Mucosa of descending colon (tissue), 3 donors: ENCODE data around the gene SFMBT1. TPM values are rescaled to one million over a fixed set of nuclear protein-coding genes. Genes with fewer than 3 reads are reported as not detected.

Experiments used
- ATAC-seq: fragments of 200-7000 bp; cut with Tn5 transposase; one replicate; pipeline ENCODE4 v1.9.1; 2020; ENCODE audit warnings: mild to moderate bottlenecking, moderate library complexity
- DNase-seq, 3 donors: peaks; one replicate each; pipeline ENCODE4 v3.0.0-alpha.2; 2020
- H3K36me3 ChIP-seq: fragments of 200-600 bp; one replicate; pipeline ENCODE4 v1.8.0; 2021; ENCODE audit warnings: low read depth, mild to moderate bottlenecking
- H3K4me1 ChIP-seq: fragments of 200-600 bp; one replicate; pipeline ENCODE4 v1.8.0; 2021; ENCODE audit warnings: low read depth, mild to moderate bottlenecking
- H3K4me3 ChIP-seq: fragments of 200-600 bp; one replicate; pipeline ENCODE4 v1.8.0; 2021; ENCODE audit warnings: mild to moderate bottlenecking
- H3K9me3 ChIP-seq: fragments of 200-600 bp; one replicate; pipeline ENCODE4 v1.8.0; 2021; ENCODE audit warnings: mild to moderate bottlenecking
- CTCF ChIP-seq: fragments of 200-600 bp; IDR thresholded peaks from one replicate; pipeline ENCODE4 v1.8.0; 2022; ENCODE audit warnings: antibody characterized with exemption, mild to moderate bottlenecking
- intact Hi-C, 2 donors: fragments of 100-400 bp; cut with DNase I in 1 of 2; cut with micrococcal nuclease in 1 of 2; formaldehyde crosslinking; loops; one replicate each; pipeline versions ENCODE4 v1.11.0 to v1.11.1; 2022; cut with DNase I, micrococcal nuclease
- total RNA-seq, 3 donors: library from RNA; stranded (reverse); fragmentation: NEBNext Ultra II Directional in 2 of 3; extraction: Animal tissue kit (Norgen Biotek cat#: 25700) in 2 of 3; gene quantifications; one replicate each; pipeline versions ENCODE4 v1.2.1 to v1.2.4, GENCODE V29; 2021 to 2023
- donor health status: DM: no; HTN: no; CAD: no; lungs with moderate emphysema.
- donor health status: DM: no; HTN: no; CAD: no.
- donor health status: DM: no; HTN: yes; CAD: no.

Gene SFMBT1
- total RNA-seq, 3 donors from 2014 or later: 19.7 to 22.8 (median 19.8) TPM

DNA sequence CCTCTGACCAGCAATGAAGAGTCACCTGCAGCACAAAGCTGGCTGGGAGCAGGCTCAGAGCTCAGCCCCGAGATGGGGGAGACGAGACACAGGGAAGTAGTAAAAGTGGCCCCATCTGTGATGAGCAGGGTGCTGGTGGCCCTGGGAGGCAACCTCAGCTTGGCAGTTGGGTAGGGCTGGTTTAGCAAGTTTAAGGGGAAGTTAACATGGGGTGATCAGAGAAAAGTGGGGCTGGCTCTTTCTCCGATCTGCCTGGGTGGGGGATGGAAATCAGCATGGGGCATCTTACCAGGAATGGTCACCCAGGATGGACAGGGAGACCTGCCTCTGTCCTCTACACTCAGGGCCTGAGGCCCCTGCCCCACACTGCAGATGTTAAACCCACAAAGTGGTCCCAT lies 29.9 kb upstream of the SFMBT1 start:
- intact Hi-C loops: no loop called here
- TF ChIP-seq CTCF: no peak
- ATAC-seq (no peak), DNase-seq (no peak)
- Histone ChIP-seq H3K9me3 (no peaks in the 10 kb centered on the region), H3K4me1 (peaks cover 13% of the 10 kb centered on the region), H3K36me3 (no peaks in the 10 kb centered on the region), H3K4me3 (no peak overlapping the region)

DNA sequence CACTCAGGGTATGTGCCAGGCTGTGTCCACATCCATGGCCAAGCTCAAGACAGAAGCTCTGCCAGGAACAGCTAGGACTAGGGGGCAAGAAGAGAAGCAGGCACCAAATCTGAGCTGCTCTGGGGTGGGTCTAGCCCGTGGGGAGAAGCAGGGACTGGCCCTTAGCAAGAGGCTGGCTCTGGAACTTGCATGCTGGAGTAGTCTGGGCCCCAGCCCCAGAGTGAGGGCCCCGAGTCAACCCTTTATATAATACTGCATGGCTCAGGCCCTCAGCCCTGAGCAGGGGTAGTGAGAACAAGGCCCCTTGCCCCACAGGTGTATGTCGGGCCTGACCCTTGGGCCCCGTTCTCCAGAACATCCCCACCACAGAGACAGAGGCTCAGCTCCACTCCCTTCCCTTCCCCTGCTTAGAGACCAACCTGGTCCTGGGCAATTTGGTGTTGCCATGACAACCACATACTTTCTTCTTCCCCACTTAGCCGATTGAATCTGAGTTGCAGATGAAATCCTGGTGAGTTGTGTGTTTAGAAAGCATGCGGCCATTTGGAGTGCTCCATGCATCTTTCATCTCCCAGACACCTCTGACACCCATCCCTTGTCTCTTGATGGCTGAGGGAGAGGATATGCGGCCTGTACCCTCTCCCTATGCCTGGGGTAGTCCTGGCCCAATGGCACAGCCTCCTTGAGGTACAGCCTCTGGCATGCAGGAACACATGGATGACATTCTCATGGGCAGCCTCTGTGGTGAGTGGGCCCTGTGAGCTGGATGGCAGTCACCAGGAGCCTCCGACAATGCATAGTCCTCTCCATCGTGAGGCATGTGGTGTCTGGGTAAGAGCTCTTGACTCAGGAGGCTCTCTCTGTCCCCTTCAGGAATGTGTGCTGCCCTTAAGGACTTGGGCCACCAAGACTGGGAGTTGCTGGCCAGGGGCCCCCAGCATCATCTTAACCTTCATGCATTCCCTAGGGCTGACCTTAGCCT lies 29.2 kb upstream of the SFMBT1 start:
- Histone ChIP-seq H3K4me3 (no peak overlapping the region), H3K36me3 (no peaks in the 10 kb centered on the region), H3K4me1 (peaks cover 13% of the 10 kb centered on the region), H3K9me3 (no peaks in the 10 kb centered on the region)
- no peak for TF ChIP-seq CTCF
- ATAC-seq (no peak), DNase-seq (no peak)
- intact Hi-C loops: no loop called here

DNA sequence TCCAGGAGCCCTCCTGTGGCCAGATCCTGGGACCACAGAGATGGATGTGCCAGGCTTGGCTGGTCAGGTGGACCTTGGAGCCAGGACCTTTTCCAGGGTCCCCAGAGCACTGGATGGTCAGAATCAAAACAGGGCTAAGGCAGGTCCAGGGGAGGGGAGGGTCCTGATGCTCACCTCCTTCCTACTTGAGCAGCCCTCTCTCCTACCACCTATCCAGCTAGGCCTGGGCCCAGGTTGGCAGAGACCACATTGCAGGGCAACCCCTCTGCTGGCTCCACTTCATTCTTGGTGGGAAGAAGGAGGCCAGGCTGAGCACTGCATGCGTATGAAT lies 28.5 kb upstream of the SFMBT1 start:
- no peak overlapping the region for H3K4me3 ChIP-seq
- DNase-seq (no peak), ATAC-seq (no peak)
- H3K4me1 ChIP-seq: peaks cover 13% of the 10 kb centered on the region
- no peaks in the 10 kb centered on the region for H3K36me3 ChIP-seq
- no peak for TF ChIP-seq CTCF
- intact Hi-C loops: no loop called here
- no peaks in the 10 kb centered on the region for H3K9me3 ChIP-seq

- DNase-seq: no peak
- no peak for ATAC-seq
- no peak overlapping the region for H3K4me3 ChIP-seq
- no peaks in the 10 kb centered on the region for H3K36me3 ChIP-seq
- no peak for TF ChIP-seq CTCF
- peaks cover 13% of the 10 kb centered on the region for H3K4me1 ChIP-seq
- intact Hi-C loops: no loop called here
- H3K9me3 ChIP-seq: no peaks in the 10 kb centered on the region
These were observed 27.9 kb upstream of the SFMBT1 start for GRCh38 chr3:53073553-53074365.

GRCh38 chr3:53072653-53073552 lies 27.0 kb upstream of the SFMBT1 start:
- ATAC-seq: peak; percentile 96
- peak; percentile 90 to 93 (median 93) for DNase-seq
- H3K4me3 ChIP-seq: peak overlapping the region; percentile 46
- no peaks in the 10 kb centered on the region for H3K9me3 ChIP-seq
- no peaks in the 10 kb centered on the region for H3K36me3 ChIP-seq
- H3K4me1 ChIP-seq: peaks cover 13% of the 10 kb centered on the region
- peak; percentile 94 for TF ChIP-seq CTCF
- intact Hi-C loops: no loop called here
